ENCODE measurements around the gene XYLT2. TPM values are rescaled to one million over a fixed set of nuclear protein-coding genes. Genes with fewer than 3 reads are reported as not detected.

The XYLT2 gene
- total and polyA plus RNA-seq, 8 donors = 52.7 to 166 (median 96.5) TPM

GRCh38 chr17:50406578-50406977, 60.7 kb downstream of the XYLT2 start:
- Histone ChIP-seq H3K4me3 (no peak overlapping the region), H3K27me3 (no peaks in the 10 kb centered on the region), H3K36me3 (no peaks in the 10 kb centered on the region), H3K9me3 (no peaks in the 10 kb centered on the region), H3K4me1 (no peaks in the 10 kb centered on the region), H3K27ac (no peak overlapping the region)
- 74 to 85% (median 82%) methylated on average over 5 of the region's 5 CpGs for WGBS, 5 donors
- intact Hi-C loops (cut with DNase I; ENCODE audit: low total_unique reads) = no loop called here
- no peak for TF ChIP-seq POLR2AphosphoS5 (IDR thresholded peaks at IDR 0.05)
- TF ChIP-seq EP300 (IDR thresholded peaks at IDR 0.05) = no peak
- no peak for TF ChIP-seq CTCF (IDR thresholded peaks at IDR 0.05)
- TF ChIP-seq POLR2A (IDR thresholded peaks at IDR 0.05) = no peak
- no peak for DNase-seq

- no peak for DNase-seq
- 67 to 86% (median 81%) methylated on average over 4 of the region's 4 CpGs for WGBS, 5 donors
- H3K27me3 ChIP-seq = no peaks in the 10 kb centered on the region
- no peaks in the 10 kb centered on the region for H3K4me1 ChIP-seq
- intact Hi-C loops (cut with DNase I; ENCODE audit: low total_unique reads) = no loop called here
- no peak for TF ChIP-seq EP300 (IDR thresholded peaks at IDR 0.05)
- no peak for TF ChIP-seq POLR2AphosphoS5 (IDR thresholded peaks at IDR 0.05)
- no peak for TF ChIP-seq CTCF (IDR thresholded peaks at IDR 0.05)
- no peak for TF ChIP-seq POLR2A (IDR thresholded peaks at IDR 0.05)
- H3K27ac ChIP-seq = no peak overlapping the region
- H3K9me3 ChIP-seq = no peaks in the 10 kb centered on the region
- no peak overlapping the region for H3K4me3 ChIP-seq
- no peaks in the 10 kb centered on the region for H3K36me3 ChIP-seq
Observed at GRCh38 chr17:50407921-50408320, 62.0 kb downstream of the XYLT2 start.

Small RNA genes lying within 50 kb of the gene (small RNA-seq; reads per million reads assigned to genes)
- 0 reads per million in 4 donors for gene RF00019

Other genes starting within 250 kb of the XYLT2 start
- 10 to 100 TPM in 1 of 5 donors, 1 to 10 TPM in 2, not detected in 2; 1.5 to 87.0 (median 1.9) TPM for gene SAMD14, start 216.0 kb upstream of the XYLT2 start, total RNA-seq
- 1 to 10 TPM; 1.3 to 2.3 (median 1.6) TPM for gene SAMD14, start 216.0 kb upstream of the XYLT2 start, polyA plus RNA-seq
- 10 to 100 TPM; 11.6 to 64.2 (median 22.5) TPM for gene PPP1R9B, start 195.4 kb upstream of the XYLT2 start, total RNA-seq
- gene PPP1R9B, start 195.4 kb upstream of the XYLT2 start, polyA plus RNA-seq = 10 to 100 TPM; 13.1 to 28.8 (median 14.2) TPM
- 10 to 100 TPM in 3 of 5 donors, 1 to 10 TPM in 2; 5.4 to 89.3 (median 21.4) TPM for gene SGCA, start 180.1 kb upstream of the XYLT2 start, total RNA-seq
- gene SGCA, start 180.1 kb upstream of the XYLT2 start, polyA plus RNA-seq = 10 to 100 TPM in 1 of 3 donors, 1 to 10 TPM in 2; 6.0 to 24.3 (median 8.7) TPM
- 1,000 to 10,000 TPM in 1 of 5 donors, 100 to 1,000 TPM in 3, 10 to 100 TPM in 1; 87.0 to 1,931 (median 219) TPM for gene COL1A1, start 144.5 kb upstream of the XYLT2 start, total RNA-seq
- 10 to 100 TPM; 17.9 to 60.0 (median 24.9) TPM for gene COL1A1, start 144.5 kb upstream of the XYLT2 start, polyA plus RNA-seq
- gene TMEM92, start 71.7 kb upstream of the XYLT2 start, total RNA-seq = 10 to 100 TPM in 3 of 5 donors, 1 to 10 TPM in 2; 2.7 to 24.9 (median 10.4) TPM
- gene TMEM92, start 71.7 kb upstream of the XYLT2 start, polyA plus RNA-seq = 10 to 100 TPM in 2 of 3 donors, 1 to 10 TPM in 1; 9.7 to 16.3 (median 12.2) TPM
- 10 to 100 TPM; 25.0 to 67.7 (median 44.4) TPM for gene MRPL27, start 27.1 kb downstream of the XYLT2 start, total RNA-seq
- 100 to 1,000 TPM; 175 to 258 (median 219) TPM for gene MRPL27, start 27.1 kb downstream of the XYLT2 start, polyA plus RNA-seq
- gene EME1, start 27.1 kb downstream of the XYLT2 start, total RNA-seq = 10 to 100 TPM in 1 of 5 donors, 1 to 10 TPM in 2, under 1 TPM in 1, not detected in 1; 0.87 to 15.8 (median 3.7) TPM
- 1 to 10 TPM in 2 of 3 donors, not detected in 1; 1.2 to 2.0 TPM for gene EME1, start 27.1 kb downstream of the XYLT2 start, polyA plus RNA-seq
- gene LRRC59, start 51.4 kb downstream of the XYLT2 start, total RNA-seq = 100 to 1,000 TPM in 2 of 5 donors, 10 to 100 TPM in 3; 40.8 to 117 (median 77.1) TPM
- 10 to 100 TPM; 32.2 to 76.7 (median 75.3) TPM for gene LRRC59, start 51.4 kb downstream of the XYLT2 start, polyA plus RNA-seq
- 100 to 1,000 TPM in 3 of 5 donors, 10 to 100 TPM in 2; 16.1 to 172 (median 103) TPM for gene ACSF2, start 80.1 kb downstream of the XYLT2 start, total RNA-seq
- gene ACSF2, start 80.1 kb downstream of the XYLT2 start, polyA plus RNA-seq = 10 to 100 TPM; 44.7 to 86.8 (median 49.1) TPM
- gene CHAD, start 122.8 kb downstream of the XYLT2 start, total RNA-seq = 10 to 100 TPM in 2 of 5 donors, under 1 TPM in 2, not detected in 1; 0.45 to 12.0 (median 6.0) TPM
- 1 to 10 TPM; 2.6 to 8.5 (median 4.9) TPM for gene CHAD, start 122.8 kb downstream of the XYLT2 start, polyA plus RNA-seq
- gene RSAD1, start 132.7 kb downstream of the XYLT2 start, total RNA-seq = 10 to 100 TPM; 18.7 to 54.8 (median 22.0) TPM
- gene RSAD1, start 132.7 kb downstream of the XYLT2 start, polyA plus RNA-seq = 10 to 100 TPM; 23.9 to 29.4 (median 28.7) TPM
- gene MYCBPAP, start 162.3 kb downstream of the XYLT2 start, total RNA-seq = 1 to 10 TPM in 3 of 5 donors, not detected in 2; 1.1 to 2.7 (median 2.6) TPM
- gene MYCBPAP, start 162.3 kb downstream of the XYLT2 start, polyA plus RNA-seq = under 1 TPM in 2 of 3 donors, not detected in 1; 0.25 to 0.31 TPM
- 100 to 1,000 TPM in 2 of 5 donors, 10 to 100 TPM in 2, 1 to 10 TPM in 1; 6.4 to 117 (median 49.5) TPM for gene EPN3, start 186.6 kb downstream of the XYLT2 start, total RNA-seq
- 10 to 100 TPM; 25.9 to 76.3 (median 40.6) TPM for gene EPN3, start 186.6 kb downstream of the XYLT2 start, polyA plus RNA-seq
- gene SPATA20, start 201.0 kb downstream of the XYLT2 start, total RNA-seq = 1,000 to 10,000 TPM in 1 of 5 donors, 100 to 1,000 TPM in 3, 10 to 100 TPM in 1; 45.0 to 1,214 (median 194) TPM
- gene SPATA20, start 201.0 kb downstream of the XYLT2 start, polyA plus RNA-seq = 10 to 100 TPM; 24.8 to 58.6 (median 40.6) TPM
- gene CACNA1G, start 214.6 kb downstream of the XYLT2 start, total RNA-seq = 1 to 10 TPM in 2 of 5 donors, not detected in 3; 2.0 to 3.7 TPM
- gene CACNA1G, start 214.6 kb downstream of the XYLT2 start, polyA plus RNA-seq = under 1 TPM in 2 of 3 donors, not detected in 1; 0.06 to 0.10 TPM

Measured in stomach (tissue), 9 donors.